ENCODE results near the gene KIAA1958.

DNA sequence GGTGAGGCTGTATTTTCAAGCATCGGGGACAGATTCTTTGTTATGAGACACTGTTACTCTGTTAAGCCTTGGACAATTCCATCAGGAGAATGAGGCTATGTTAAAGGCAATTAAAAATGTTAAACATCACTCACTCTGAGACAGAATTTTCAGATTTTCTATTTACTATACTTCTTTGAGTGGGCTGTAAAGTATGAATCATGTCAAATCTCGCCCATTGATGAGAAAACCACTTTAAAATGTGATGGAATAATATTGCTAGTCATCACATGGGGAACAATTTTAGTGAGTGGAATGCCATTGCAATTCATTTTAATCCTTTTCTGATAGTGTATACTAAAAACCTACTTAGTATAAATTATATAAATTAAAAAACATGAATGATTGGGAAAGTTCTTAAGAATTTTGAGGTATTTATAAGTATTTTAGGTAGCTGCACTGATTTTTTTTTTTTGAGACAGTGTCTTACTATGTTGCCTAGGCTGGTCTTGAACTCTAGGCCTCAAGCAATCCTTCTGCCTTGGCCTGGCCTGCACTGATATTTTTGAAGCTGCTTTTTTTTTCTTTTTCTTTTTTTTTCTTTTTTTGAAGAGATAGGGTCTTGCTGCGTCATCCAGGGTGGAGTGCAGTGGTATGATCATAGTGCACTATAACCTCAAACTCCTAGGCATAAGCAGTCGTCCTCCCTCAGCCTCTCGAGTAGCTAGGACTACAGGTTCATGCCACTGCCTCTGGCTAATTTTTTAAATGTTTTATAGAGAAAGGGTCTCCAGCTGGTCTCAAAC, 73.2 kb downstream of the KIAA1958 start:
- TF ChIP-seq, protein P1, sequence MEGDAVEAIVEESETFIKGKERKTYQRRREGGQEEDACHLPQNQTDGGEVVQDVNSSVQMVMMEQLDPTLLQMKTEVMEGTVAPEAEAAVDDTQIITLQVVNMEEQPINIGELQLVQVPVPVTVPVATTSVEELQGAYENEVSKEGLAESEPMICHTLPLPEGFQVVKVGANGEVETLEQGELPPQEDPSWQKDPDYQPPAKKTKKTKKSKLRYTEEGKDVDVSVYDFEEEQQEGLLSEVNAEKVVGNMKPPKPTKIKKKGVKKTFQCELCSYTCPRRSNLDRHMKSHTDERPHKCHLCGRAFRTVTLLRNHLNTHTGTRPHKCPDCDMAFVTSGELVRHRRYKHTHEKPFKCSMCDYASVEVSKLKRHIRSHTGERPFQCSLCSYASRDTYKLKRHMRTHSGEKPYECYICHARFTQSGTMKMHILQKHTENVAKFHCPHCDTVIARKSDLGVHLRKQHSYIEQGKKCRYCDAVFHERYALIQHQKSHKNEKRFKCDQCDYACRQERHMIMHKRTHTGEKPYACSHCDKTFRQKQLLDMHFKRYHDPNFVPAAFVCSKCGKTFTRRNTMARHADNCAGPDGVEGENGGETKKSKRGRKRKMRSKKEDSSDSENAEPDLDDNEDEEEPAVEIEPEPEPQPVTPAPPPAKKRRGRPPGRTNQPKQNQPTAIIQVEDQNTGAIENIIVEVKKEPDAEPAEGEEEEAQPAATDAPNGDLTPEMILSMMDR (conservative IDR thresholded peaks at IDR 0.05; ENCODE audit: low read depth in 2 of 2) = no peak
- TF ChIP-seq EZH2phosphoT487 (IDR thresholded peaks at IDR 0.05; ENCODE audit: unreplicated experiment) (no peak), POLR2AphosphoS5 (IDR thresholded peaks at IDR 0.05; ENCODE audit: low read depth) (no peak)
